Middle frontal gyrus (tissue), 1 donor: Measurements from ENCODE around the gene DCXR.

ENCODE experiments used
- DNase-seq: peaks from one replicate; pipeline ENCODE4 v3.0.0-alpha.2; 2015; ENCODE audit warnings: low spot score; ENCODE audit errors: extremely low spot score

DCXR gene

DNA sequence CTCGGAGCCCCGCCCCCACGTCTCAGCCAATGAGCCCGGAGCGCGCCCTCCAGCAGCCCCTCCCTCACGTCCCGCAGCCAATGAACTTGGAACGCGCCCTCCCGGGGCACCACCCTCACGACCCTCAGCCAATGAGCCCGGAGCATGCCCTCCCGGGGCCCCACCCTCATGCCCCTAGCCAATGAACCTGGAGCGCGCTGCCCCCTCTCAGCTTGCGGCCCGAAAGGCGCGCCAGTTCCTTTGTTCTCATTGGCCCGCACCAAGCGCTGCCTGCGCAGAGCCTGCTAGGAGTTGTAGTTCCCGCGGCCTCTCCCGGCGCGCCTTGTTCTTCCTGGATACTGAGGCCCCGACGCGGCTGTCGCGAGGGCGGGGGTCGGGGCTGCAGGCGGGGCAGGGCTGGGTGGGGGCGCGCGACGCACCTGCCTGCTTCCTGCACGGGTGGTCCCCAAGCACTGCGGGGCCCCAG, 14.5 kb downstream of the DCXR start, which contains the start of gene LRRC45:
Gene LRRC45, plus strand, starts transcription at position 325 of the 466 bp plus-strand sequence. CDS start 339 bp downstream, outside the sequence.
- peak; percentile 98 for DNase-seq

DNA sequence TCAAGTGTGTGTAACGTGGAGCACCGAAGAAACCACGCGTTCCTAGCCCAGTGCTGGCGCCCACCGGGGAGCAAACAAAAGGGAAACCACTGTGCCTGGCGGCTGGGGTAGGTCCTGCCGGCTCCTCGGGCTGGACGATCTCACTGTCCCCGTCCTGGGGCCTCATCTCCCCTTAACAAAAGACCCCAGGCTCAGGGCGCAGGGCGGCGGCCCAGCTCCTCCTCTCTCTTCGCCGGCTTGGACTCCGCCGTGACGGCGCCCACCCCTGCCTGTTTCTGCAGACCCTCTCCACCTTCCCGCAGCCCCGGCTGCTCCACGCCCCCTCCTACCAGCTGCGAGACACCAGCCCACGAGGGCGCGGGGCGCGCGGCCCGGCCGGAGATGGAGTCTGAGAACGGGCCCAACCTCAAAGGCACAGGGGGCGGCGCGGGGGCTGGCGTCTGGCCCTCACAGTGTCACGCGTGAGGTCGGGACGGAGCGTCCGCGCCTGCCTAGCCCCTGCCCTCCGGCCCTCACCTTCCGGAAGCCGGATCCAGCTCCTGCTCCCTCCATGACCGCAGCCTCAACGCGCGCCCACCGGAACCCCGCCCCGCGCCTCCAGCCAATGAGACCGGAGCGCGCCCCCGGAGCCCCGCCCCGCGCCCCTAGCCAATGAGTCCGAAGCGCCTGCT, 15.1 kb downstream of the DCXR start, which contains the start of gene CENPX:
Gene CENPX, minus strand, starts transcription at position 569 of the 671 bp plus-strand sequence. Its CDS starts 17 bp downstream, at position 552.
- DNase-seq: no peak

DNA sequence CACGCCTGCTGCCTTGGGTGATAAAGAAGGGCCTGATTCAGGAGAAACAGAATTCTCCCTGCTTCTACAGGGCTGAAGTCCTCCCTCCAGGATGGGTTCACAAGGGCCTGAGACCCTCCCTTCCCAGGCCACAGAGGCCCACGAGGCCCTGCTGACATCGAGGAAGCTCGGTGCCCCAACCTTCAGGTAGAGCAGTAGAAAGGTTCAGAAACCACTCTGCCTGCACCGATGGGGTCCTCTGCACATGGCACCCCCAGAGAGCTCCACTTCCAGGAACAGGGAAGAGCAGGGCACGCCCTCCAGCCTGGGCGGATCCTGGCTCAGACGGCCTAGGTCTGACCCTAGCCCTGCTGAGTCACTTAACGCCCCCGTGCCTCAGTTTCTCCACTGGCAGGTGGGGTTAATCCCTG, 15.6 kb downstream of the DCXR start:
- no peak for DNase-seq

DNA sequence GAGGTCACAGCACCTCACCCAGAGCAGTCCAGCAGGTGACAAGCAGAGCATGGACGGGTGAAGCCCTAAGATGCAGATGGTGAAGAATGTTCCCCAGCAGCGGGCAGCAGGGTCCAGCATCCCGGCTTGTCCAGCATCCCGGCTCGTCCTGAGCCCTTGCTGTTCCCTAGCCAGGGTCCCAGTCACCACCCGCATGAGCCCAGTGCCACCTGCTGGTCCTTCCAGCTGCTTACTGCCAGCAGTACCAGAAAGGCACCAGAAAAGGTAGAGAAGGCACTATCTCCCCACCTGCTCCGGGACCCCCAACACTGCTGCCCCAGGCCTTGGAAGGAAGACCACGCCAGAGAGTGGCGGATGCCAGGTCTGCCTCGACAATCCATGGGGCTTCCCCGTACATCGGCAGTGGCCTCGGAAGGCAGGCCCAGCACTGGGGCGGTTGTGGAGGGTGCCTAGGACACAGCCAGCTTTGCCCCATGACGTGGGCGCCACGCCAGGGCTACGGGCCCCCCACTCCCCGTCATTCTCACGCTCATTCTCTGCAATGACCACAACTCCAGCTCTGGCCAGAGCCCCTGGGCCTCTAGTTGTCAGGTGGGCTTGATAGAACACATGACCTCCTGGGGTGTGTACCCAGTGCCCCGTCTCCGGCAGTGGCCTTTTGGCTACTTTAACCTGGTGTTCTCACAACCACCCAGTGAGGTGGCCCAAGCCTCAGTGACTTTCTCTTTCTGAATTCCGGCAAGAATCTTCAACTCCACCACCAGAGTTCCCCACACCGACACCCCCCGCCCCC, 16.2 kb downstream of the DCXR start:
- peak; percentile 37 for DNase-seq

DNA sequence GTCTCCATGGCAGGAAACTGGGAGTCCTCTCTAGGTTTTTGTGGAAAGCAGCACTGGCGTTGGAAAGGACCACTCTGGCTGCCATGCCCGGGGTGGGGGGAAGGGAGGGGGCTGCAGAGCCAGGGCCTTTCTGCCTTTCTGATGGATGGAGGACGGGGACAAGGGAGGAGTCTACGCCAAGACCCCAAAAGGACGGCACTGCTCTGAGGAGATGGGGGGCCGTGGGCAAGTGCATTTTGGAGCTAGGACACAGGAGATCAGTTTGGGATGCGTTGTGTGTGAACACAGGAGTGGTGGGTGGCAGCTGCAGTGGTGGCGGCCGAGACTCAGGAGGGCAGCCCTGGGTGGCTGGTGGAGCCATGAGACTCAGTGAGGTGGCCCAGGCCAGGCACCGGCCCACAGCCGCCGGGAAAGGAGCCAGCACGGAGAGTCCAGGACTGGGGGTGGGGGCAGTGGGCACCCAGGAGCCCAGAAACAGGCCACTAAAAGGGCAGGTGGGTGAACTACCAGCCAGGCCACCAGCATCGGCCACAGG, 16.9 kb downstream of the DCXR start:
- no peak for DNase-seq

DNA sequence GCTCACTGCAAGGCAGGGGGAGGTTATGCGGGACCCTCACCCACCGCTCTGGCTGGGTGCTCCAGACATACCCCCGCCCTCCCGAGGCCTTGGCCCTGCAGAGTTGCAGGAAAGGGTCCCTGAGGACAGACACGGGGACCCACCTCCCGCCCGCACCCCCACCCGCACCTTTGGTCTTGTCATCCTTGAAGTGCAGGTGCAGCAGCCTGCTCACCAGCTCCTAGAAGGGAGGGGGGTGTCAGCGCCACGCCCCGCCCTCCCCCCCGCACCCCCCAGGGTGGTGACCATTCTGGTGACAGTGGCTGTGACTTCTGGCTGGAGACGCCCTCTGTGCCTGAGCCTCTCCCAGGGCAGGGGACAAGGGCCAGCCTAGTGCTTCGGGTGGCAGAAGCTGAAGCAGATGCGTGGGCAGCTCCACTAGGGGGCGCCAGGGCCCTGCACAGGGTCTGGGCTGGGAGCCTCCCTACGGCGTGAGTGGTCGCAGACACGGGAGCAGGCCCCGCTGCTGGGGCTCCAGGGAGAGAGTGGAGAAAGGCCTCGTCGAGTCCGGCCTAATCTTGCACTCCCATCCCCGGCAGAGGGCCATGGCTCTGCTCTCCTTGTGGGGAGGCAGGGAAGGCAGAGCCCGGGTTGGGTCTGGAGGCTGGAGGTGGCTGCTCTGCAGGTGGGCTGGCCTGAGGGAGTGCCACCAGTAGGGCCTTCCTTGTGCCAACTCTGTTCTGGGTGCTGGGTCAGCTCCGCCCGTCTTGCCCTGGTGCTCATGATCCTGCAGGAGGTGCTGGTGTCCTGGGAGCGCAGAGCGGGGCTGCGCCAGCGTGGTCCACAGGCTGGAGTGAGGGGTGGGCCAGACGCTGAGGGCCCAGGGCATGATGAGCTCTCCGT, 17.6 kb downstream of the DCXR start:
- no peak for DNase-seq

DNA sequence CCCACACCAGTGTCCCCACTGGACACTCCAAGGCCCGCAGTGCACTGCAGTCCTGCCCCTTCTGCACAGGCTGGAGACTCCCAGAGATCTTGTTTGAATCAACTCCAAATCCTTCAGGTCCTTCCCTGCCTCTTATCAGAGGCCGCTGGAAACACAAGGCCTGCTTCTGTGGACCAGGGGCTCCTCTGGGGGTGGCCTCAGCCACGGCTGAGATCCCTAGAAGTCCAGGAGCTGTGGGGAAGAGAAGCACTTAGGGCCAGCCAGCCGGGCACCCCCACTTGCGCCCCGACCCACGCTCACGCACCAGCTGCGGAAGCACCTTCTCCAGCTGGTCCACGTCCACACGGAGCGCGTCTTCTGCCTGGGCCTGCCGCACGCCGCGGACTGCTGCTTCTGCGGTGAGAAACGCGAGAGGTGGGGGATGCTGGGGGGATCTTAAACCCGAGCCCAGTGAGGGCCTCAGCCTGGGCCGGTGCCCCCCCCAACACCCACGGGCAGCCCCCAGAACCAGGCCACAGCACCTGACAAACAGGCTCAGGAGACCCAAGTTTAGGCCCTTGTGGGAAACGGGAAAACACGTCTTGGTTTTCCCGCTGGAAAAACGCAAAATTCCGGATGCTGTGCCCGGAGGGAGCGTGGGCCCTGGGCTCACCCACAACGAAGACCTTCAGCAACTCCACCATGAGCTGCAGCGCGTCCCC, 18.4 kb downstream of the DCXR start:
- DNase-seq: no peak

DNA sequence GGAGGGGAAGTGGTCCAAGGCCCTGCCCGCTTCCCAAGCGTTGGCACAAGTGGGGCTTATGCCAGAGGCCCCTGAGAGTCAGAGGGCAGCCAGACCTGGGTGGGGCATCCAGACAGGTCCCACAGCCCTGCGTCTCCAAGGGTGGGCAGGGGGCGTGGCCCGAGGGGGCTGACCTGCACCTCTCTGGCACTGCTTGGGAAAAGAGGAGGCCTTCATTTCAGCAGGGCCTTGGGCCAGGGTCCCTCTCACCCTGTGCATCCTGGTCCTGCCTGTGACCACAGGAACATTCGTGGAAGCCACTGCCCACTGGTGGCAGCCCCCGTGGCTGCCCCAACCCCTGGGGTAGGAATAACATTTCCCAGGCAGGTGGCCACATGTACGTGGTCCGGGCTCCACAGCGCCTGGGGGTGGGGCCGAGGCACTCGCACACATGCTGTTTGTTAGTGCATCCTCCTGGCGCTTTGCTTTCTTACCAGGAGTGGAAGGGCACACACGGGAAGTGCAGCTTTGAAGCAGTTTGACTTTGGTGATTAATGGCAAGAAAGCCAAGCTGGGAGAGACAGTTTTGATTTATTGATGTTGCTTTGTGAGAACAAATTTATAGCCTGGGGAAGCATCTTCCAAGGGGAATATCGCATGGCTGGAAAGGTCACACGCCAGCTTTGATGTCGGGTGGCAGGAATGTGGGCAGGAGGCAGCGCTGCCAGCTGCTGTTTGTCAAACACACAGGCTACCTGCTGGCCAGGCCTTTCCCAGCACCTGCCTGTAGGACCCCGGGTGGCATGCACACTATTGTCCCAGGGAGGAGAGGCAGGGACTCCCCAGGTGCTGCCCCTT, 19.1 kb downstream of the DCXR start:
- DNase-seq: no peak

DNA sequence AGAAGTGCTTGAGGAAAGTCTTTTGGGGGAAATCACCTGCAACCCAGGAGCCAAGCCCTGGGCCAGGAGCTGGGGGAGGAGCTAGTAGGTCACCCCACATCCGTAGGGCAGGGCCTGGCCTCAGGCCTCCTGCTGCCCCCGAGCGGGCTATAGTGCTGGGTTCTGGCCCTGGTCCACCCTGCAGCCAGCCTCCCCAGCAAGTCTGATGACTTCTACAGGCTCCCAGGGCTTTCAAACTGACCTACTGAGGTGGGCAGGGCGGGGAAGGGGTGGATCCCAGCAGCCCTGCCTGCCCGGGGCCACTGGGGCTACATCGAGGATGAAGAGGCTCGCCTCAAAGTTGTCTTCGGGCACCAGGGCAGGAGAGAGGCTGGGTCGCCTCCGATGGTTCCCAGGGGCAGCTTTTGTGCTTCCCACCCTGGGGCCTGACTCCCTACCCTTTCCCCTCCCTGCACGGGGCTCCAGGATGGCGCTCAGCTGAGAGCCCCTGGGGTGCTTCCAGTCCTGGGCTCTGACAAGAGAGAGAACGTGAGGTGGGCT, 19.8 kb downstream of the DCXR start:
- no peak for DNase-seq

DNA sequence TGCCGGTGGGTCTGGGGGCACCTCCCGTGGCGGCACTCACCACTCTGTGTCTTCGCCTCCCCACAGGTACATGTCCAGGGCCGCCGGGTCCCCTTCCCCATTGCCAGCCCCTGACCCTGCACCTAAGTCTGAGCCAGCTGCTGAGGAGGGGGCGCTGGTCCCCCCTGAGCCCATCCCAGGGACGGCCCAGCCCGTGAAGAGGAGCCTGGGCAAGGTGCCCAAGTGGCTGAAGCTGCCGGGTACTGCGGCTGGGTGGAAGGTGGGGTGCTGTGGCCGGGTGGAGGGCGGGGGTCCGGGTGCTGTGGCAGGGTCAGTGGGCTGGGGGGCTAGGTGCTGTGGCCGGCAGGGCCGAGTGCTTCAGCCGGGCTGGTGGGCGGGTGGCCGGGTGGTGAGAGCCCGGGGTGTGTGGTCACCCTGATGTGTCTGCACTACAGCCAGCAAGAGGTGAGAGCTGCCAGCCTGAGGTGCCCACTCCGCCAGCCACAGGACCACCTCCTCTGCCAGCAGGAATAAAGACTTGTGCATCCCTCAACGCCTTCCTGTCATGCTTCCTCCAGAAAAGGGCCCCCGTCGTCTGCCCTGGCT, 20.5 kb downstream of the DCXR start:
- no peak for DNase-seq

DNA sequence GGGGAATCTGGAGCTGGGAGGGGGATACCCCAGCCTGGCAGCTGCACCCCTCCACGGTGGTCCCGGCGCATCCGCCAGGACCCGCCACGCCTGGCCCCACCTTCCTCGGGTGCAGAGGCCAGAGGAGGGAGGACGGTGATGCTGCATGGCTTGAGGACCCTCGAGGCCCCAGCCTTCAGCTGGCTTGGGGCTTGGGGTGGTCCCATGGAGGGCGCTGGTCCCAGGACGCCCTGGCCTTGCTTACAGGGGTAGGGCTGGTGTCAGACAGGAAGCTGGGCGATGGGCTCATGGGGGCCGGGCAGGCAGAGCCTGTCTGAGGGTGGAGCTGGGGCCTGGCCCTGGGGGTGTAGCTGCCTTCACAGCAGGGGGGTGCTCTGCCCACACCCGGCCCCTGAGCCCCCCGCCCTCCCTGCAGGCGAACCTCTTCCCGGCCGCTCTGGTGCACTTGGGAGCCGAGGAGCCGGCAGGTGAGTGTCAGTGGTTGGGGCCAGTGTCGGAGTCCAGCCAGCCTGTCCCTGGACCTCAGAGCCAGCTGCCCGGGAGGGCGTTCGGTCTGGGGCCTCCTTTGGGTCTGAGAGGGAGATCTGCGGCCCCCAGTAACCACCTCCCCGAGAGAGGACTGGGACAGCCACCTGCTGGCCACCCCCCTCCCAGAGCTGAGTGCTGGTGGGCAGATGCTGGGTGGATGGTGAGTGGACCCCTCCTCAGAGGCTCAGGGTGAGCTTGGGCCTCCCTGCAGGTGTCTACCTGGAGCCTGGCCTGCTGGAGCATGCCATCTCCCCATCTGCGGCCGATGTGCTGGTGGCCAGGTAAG, 21.2 kb downstream of the DCXR start:
- no peak for DNase-seq

DNA sequence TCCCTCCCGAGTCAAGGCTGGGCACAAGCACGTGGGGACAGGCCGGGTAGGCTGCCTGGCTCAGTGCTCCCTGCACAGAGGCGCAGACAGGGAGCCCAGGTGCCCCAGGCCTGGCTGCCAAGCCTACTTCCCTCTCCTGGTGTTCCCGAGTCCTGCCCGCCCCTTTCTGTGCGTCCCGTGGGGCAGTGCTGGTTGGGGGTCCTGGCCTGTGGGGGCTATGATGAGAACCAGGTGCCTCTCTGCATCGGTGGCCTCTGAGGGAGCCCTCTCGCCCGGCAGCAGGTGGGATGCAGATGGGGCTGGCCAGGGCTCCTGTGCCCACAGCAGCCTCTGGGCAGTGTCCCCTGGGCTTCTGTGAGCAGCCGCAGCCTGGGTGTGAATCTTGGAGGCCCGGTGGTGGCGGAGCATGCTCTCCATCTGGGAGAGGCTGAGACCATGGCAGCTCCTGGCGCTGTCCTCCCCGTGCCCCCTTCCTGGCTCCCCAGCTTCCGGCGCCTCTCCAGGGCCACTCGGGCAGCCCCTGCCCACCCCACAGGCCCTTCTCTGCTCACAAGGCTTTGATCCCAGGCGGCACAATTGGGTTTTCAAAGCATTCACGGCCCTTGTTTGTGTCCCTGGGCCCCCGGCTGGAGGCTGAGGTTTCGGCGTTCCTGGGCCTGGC, 22.1 kb downstream of the DCXR start:
- DNase-seq: no peak

DNA sequence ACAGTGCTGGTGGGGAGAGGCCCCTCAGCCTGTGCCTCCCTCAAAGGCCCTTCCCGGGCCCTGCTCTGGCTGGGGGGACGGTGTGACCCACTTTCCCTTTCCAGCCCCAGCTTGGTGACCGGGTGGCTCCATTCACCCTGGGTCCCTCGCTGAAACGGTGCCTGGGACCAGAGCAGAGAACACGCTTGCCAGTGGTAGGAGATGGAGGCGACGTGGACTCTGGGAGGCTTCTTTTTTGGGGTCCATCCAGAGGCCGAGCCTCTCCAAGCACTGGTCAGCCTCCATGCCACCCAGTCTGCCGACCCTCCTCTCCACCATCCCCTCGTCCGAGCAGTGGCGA, 22.6 kb downstream of the DCXR start:
- DNase-seq: no peak

DNA sequence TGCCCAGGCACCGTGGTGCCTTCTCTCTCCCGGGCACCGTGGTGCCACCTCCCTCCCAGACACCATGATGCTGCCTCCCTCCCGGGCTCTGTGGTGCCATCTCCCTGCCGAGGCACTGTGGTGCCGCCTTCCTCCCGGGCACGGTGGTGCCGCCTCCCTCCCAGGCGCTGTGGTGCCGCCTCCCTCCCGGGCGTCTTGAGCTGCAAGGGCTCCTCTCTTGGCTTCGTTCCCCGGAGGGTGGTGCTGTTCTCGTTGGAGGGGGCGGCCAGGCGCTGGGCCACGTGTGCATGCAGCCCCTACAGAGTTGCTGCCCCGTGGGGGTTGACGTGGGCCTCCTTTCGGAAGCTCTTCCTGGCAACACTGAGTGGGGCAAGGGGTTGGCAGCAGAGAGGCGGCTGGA, 23.1 kb downstream of the DCXR start:
- DNase-seq: no peak

DNA sequence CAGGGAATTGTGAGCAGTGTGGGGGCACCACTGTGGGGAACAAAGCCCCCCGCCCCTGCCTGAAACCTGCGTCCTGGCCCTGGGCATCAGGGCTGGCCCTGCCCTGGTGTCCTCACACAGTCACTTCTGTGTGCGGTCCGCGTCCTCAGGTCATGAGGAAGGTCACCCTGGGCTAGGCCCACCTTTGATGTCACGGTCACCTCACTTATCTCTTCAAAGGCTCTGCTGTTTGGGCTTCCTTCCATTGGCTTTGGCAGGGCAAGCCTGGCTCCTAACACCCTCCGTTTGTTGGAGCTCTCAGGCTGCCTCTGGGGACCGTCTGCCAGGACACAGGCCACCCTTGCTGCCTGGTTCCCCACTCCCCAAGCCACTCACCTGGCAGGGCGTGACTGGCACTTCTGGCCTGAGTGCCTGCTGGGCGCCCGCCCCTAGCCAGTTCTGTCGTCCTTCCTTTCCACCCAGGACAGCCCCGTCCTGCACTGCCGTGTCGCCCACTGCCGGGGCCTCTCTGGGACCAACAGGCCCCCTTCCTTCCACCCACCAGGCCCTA, 23.6 kb downstream of the DCXR start:
- DNase-seq: no peak

DNA sequence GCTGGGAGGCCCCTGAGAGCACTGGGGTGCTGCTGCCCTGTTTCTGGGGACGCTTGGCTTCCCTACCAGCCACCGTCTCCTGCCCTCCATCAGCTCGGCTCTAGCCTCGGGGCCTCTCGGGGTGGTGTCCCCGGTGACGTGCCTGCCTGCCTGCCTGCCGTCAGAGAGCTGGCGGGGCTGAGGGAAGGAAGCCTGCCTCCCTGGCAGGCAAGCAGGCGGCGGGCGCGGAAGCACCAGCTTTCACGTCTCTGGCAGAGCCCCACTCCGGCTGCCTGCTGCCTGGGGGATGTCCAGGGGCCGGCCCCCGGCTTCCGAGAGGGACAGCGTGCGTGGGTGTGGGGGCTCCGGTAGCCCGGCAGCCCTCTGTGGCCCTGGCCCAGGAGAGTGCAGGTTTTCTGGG, 24.2 kb downstream of the DCXR start:
- no peak for DNase-seq

DNA sequence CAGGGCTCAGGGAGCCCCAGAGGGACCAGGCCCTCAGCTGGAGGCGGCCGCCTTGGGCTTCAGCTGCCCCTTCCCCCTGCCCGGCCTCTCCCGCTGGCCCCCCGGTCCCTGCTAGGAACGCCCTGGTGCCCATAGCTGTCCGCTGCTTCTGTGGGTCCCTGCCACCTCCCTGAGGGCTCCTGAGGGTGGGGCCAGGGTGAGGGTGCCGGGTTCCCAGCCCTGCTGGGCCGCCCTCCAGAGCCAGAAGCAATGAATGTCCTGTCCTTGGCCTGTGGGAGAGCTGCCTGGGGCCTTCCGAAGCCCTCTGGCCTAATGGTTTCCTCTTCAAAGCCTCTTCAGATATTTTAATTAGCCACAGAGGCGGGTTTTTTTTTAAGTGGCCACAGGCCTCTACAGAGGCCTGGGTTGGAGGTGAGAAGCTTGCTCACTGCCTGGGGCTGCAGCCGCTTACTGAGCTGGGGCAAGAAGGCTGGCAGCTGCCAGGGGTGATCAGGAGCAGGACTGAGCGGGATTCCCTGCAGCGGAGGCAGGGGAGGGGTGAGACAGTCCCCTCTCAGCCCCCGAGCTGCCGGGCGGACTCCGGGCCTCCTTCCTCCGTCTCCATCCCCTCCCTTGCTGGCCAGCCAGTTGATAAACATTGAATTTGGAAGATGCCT, 24.7 kb downstream of the DCXR start:
- DNase-seq: no peak
